T-helper 1 cell treated with Interleukin-12 subunit alpha and Interleukin-12 subunit beta and Interleukin-4 antibody, amounts not matched to agents 30 μg/mL and 1 μg/mL, for 36 hours (primary cell): ENCODE measurements around the gene ILRUN.

Experiments
- H3K27ac Mint-ChIP-seq: one replicate; pipeline ENCODE4 v1.8.0; 2021; ENCODE audit warnings: mild to moderate bottlenecking, mixed read lengths
- H3K27me3 Mint-ChIP-seq: one replicate; pipeline ENCODE4 v1.8.0; 2021; ENCODE audit warnings: low read depth, mixed read lengths
- H3K36me3 Mint-ChIP-seq: one replicate; pipeline ENCODE4 v1.8.0; 2021; ENCODE audit warnings: low read depth, mixed read lengths
- H3K4me1 Mint-ChIP-seq: one replicate; pipeline ENCODE4 v1.8.0; 2021; ENCODE audit warnings: low read depth, mixed read lengths
- H3K4me3 Mint-ChIP-seq: one replicate; pipeline ENCODE4 v1.8.0; 2021; ENCODE audit warnings: mild to moderate bottlenecking, moderate library complexity, mixed read lengths
- H3K9me3 Mint-ChIP-seq: one replicate; pipeline ENCODE4 v1.8.0; 2021; ENCODE audit warnings: mixed read lengths

ILRUN gene

DNA sequence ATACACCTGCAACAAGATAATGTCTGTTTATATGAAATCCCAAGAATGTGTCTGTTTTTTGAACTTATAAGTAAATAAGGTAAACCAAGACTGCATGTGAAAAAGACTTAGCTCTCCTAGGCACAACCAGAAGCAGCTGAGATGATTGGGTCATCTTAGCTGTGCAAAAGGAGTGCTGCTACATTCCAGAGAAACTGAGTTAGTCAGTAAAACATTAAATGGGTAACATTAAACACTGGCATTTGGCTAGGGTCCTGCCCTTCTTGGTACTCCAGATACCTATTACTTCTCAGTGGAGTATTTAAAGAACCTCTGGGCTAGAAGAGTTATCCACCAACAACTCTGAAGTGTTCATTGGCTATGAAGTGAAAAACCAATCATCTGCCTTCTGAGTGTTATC, 47.8 kb downstream of the ILRUN start:
- H3K9me3 Mint-ChIP-seq: no peaks in the 10 kb centered on the region
- no peak overlapping the region for H3K27ac Mint-ChIP-seq
- H3K36me3 Mint-ChIP-seq: peaks cover 29% of the 10 kb centered on the region
- no peaks in the 10 kb centered on the region for H3K27me3 Mint-ChIP-seq
- peaks cover 21% of the 10 kb centered on the region for H3K4me1 Mint-ChIP-seq
- H3K4me3 Mint-ChIP-seq: no peak overlapping the region
